Hair follicular keratinocyte (primary cell): ENCODE data around the gene LSP1. TPM values are rescaled to one million over a fixed set of nuclear protein-coding genes. Genes with fewer than 3 reads are reported as not detected.

ENCODE experiments used
- total RNA-seq: library from RNA; depleted of rRNA; stranded (reverse); fragments of >200 nt; gene quantifications from 2 replicates; pipeline ENCODE4 v1.2.3, GENCODE V29; 2015

Gene LSP1
- 0.19 TPM in 1 of 2 replicates, not detected in the other for total RNA-seq

GRCh38 chr11:1852877-1853276 lies at the start of gene LSP1:
LSP1 (plus strand) TSS chr11:1853084; CDS start chr11:1853145, 61 bp downstream.

GRCh38 chr11:1834779-1835670 lies 17.9 kb upstream of the LSP1 start, which contains the start of gene SYT8:
SYT8 (plus strand) TSS chr11:1834990; CDS start chr11:1835106, 116 bp downstream.

GRCh38 chr11:1838426-1839144 lies 14.3 kb upstream of the LSP1 start, which contains the start of gene TNNI2:
TNNI2 (plus strand) TSS chr11:1838981; CDS start chr11:1839697, 716 bp downstream.

GRCh38 chr11:1891831-1892115 lies 38.9 kb downstream of the LSP1 start, which contains the start of gene PRR33:
PRR33 (minus strand) TSS chr11:1891895; CDS start chr11:1890584, 1,311 bp downstream.

GRCh38 chr11:1919391-1920127 lies 66.7 kb downstream of the LSP1 start, which contains the start of gene TNNT3:
TNNT3 (plus strand) TSS chr11:1919703; CDS start chr11:1922875, 3,172 bp downstream.

Other genes with a start within 250 kb of the LSP1 start
- not detected in 2 replicates for gene KRTAP5-3, start 244.6 kb upstream of the LSP1 start, total RNA-seq
- not detected in 2 replicates for gene KRTAP5-4, start 230.9 kb upstream of the LSP1 start, total RNA-seq
- gene KRTAP5-5, start 223.3 kb upstream of the LSP1 start, total RNA-seq, result not detected in 2 replicates
- gene KRTAP5-6, start 155.9 kb upstream of the LSP1 start, total RNA-seq, result not detected in 2 replicates
- 0.08 TPM in 1 of 2 replicates, not detected in the other for gene IFITM10, start 102.5 kb upstream of the LSP1 start, total RNA-seq
- 152 and 181 TPM in 2 replicates for gene CTSD, start 89.2 kb upstream of the LSP1 start, total RNA-seq
- 0.70 and 3.3 TPM in 2 replicates for gene SYT8, start 18.1 kb upstream of the LSP1 start, total RNA-seq
- gene TNNI2, start 14.1 kb upstream of the LSP1 start, total RNA-seq, result not detected in 2 replicates
- not detected in 2 replicates for gene PRR33, start 38.8 kb downstream of the LSP1 start, total RNA-seq
- gene TNNT3, start 66.6 kb downstream of the LSP1 start, total RNA-seq, result not detected in 2 replicates
- 218 and 231 TPM in 2 replicates for gene MRPL23, start 94.2 kb downstream of the LSP1 start, total RNA-seq
- 3.3 and 5.1 TPM in 2 replicates for gene H19, start 144.8 kb downstream of the LSP1 start, total RNA-seq